ENCODE results near the gene SNED1.

SNED1 gene

GRCh38 chr2:241029599-241030332 lies 31.3 kb downstream of the SNED1 start:
- no peak for DNase-seq
- no peak for ATAC-seq

- DNase-seq = no peak
- ATAC-seq = no peak
Measured at GRCh38 chr2:241030333-241030680, 31.9 kb downstream of the SNED1 start.

GRCh38 chr2:241030883-241031282 lies 32.5 kb downstream of the SNED1 start:
- DNase-seq = no peak
- no peak for ATAC-seq

- no peak for DNase-seq
- no peak for ATAC-seq
Measured at GRCh38 chr2:241031436-241032165, 33.2 kb downstream of the SNED1 start.

- no peak for ATAC-seq
- DNase-seq = no peak
Measured at GRCh38 chr2:241033336-241033987, 35.0 kb downstream of the SNED1 start.

GRCh38 chr2:241033994-241034393 lies 35.6 kb downstream of the SNED1 start:
- ATAC-seq (no peak), DNase-seq (no peak)

GRCh38 chr2:241034490-241035141 lies 36.2 kb downstream of the SNED1 start:
- DNase-seq = no peak
- no peak for ATAC-seq

- ATAC-seq (no peak), DNase-seq (no peak)
Measured at GRCh38 chr2:241035142-241035817, 36.9 kb downstream of the SNED1 start.

- DNase-seq = peak; percentile 39
- ATAC-seq = peak; percentile 21
Measured at GRCh38 chr2:241035818-241036396, 37.5 kb downstream of the SNED1 start.

GRCh38 chr2:241036397-241036963 lies 38.1 kb downstream of the SNED1 start:
- ATAC-seq (peak; percentile 79), DNase-seq (peak; percentile 58)

GRCh38 chr2:241036964-241037421 lies 38.6 kb downstream of the SNED1 start:
- ATAC-seq = peak; percentile 7
- no peak for DNase-seq

- ATAC-seq (no peak), DNase-seq (no peak)
Measured at GRCh38 chr2:241037498-241037897, 39.1 kb downstream of the SNED1 start.

GRCh38 chr2:241038374-241039180 lies 40.2 kb downstream of the SNED1 start:
- DNase-seq = no peak

GRCh38 chr2:241039416-241039815 lies 41.0 kb downstream of the SNED1 start:
- ATAC-seq = no peak
- no peak for DNase-seq

More at GRCh38 chr2:241038374-241039180, 40.2 kb downstream of the SNED1 start:
- no peak for ATAC-seq

GRCh38 chr2:241040081-241040803 lies 41.8 kb downstream of the SNED1 start:
- ATAC-seq (no peak), DNase-seq (no peak)

- DNase-seq (no peak), ATAC-seq (no peak)
Measured at GRCh38 chr2:241041589-241042158, 43.3 kb downstream of the SNED1 start.

- DNase-seq = no peak
- no peak for ATAC-seq
Measured at GRCh38 chr2:241043581-241043980, 45.2 kb downstream of the SNED1 start.

- ATAC-seq = no peak
- no peak for DNase-seq
Measured at GRCh38 chr2:241047253-241048010, 49.0 kb downstream of the SNED1 start.
